RKO (cell line): ENCODE results near the gene CTNND2.

Source experiments
- DNase-seq: peaks from one replicate; pipeline ENCODE4 v3.0.0-alpha.2; 2016; ENCODE audit warnings: low spot score

Gene CTNND2

DNA sequence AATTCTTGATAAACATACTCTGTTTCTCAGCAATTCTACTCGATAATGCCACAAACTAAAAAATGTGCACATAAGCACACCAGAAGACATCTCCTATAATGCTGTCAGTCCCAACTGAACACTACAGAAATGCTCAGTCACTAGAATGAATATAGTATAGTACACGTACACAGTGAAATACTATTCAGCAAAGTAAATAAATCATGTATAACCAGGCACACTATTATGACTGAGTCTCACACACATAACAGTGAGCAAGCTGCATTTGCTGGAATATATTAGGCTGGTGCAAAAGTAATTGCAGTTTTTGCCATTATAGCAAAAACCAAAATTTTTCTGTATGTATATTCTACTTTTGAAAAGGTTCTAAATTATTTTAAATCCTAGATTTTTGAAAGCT, 310.2 kb downstream of the CTNND2 start:
- no peak for DNase-seq

DNA sequence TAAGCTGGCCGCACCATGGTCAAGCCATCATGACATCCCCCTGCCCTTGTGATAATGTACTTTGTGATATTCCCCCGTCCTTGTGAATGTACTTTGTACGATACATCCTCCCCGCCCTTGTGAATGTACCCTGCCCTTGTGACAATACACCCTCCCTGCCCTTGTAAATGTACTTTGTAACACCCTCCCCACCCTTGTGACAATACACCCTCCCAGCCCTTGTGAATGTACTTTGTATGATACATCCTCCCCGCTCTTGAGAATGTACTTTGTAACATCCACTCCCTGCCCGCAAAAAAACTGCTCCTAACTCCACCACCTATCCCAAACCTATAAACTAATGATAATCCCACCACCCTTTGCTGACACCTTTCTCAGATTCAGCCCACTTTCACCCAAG, 313.8 kb downstream of the CTNND2 start:
- DNase-seq = no peak

DNA sequence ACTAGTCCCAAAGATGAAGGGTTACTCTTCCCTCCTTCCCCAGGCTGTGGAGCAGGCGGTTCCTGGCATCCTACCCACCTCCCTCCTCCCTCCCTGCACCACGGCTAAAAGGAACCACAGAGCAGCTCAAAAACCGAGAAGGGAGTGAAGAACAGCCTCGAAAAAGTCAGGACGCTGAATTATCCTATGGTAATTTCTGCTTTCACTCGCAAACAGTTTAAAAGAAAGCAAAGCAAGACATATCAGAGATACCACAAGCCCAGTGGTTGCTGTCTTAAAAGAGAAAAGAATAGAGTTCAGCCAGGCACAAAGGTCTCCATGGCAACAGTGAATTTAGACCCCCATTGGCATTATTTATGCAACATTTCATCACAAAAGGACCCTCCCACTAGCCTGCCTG, 315.4 kb downstream of the CTNND2 start:
- no peak for DNase-seq

DNA sequence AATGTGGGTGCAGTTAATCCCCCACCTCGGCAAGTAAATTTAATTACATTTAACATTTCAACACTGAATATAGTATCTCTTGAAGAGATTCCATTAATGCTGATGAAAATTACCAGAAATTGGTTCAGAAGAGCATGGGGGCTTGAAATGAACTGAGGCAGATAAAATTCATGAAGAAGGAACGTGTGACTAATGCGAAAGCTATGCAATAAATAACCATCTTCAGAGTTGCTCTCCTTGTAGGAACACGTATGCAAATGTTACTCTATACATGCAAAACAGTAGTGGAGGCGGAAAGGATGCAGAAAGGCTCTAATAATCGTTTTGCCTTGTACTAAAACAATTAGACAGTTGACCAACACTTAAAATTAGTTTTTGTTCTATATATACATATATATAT, 320.2 kb downstream of the CTNND2 start:
- no peak for DNase-seq

DNA sequence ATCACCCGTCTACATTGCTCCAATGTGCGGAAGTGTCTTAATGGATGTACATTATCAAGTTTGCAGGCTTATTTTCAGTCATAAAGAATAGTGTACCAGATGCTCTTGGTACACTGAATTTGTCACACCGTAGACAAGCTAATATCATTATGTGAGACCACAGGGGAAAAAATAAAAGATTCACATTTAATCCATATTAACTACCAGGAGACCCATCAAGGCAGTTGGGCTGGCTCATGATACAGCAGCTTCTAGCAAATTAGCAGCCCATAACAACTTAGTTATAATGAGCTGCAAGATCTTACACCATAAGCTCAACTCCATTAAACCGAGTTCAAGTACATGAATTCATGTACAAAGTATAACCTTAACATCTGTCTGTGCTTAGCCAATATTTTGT, 324.9 kb downstream of the CTNND2 start:
- DNase-seq = no peak

DNA sequence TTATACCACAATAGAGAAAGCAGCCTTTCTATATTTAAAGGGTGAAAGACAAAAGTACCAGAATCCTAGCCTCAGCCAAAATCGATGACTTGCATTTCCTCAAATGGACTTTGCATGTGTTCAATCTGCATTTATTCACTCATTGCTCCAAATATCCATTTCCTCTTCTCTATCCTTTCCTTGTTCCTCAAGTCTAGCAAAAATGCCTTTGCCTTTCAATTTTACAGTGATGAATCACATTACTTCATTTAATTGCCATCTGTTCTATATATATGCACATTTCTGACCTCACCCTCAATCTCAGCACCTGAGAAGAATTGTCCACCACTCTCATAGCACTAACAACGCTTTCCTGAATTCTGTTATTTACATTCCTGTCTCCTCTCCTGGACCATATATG, 329.5 kb downstream of the CTNND2 start:
- no peak for DNase-seq

DNA sequence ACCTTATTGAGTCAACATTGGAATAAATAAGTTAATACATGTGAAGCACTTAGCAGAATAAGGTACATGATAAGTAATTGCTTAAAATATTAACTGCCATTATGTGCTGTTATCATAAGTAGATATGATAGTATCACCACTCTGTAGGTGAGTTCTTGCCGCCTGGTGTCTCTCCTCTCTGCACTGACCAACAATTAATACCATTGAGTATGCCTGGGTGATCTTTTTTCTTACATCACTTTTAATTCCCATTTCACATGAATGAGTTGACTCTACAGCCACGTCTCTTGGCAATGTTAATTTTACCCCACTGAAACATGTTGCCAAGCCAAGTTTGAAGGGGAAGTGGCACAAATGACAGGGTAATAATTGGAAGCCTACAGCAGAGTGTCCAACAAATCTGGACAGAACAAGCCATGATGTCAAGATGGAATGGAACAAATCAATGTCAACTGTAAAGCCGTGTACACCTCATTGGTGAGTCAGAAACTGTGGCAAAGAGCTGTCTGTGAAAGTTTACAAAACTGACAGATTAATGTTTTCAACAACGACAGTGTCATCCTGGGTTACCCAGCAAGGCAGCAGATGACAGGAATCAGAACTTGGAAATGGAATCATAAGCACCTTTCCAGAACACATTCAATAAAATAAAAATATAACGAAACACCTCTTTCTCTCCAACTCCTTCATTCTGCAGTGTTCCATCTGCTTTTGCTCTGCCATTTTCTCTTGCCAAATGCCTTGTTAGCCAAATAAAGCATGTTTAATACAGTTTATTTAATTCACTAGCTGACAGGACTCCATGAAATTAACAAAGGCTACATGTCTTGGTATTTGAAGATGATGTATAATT, 330.9 kb downstream of the CTNND2 start:
- DNase-seq = no peak

DNA sequence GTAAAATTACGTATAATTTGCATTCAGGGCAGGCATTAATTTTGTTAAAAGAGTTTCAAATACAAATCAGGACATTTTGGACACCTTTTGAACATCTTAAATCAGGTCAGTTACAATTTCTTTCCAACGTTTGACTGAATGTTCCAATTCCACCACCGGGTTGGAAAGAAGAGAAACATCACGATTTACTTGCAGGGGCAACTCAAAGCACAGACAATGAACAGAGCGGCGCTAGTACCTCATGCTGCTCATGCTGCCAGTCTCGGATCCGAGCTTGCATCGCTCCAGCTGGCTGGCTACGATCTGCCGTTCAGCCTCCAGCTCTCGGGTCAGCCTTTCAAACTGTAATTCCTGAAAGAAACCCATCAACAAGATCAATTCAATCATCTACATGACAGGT, 339.5 kb downstream of the CTNND2 start:
- DNase-seq = no peak

DNA sequence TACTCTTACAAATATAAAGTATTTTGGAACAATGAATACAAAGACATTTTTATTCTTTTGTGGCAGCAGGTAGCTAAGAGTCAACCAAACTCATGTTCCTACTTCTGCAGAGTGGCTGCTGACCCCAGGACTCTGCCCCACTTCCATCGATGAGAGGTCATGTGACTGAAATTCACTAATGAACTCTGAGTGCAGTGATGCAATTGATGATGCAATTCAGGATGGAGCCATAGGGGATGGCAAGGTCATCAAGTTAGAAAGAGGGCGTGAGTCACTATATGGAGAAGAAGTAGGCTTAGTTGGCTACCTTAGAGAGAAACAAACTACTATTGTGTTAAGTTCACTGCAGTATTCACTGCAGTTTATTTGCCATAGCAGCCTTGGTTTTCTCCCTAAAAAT, 340.4 kb downstream of the CTNND2 start:
- peak; percentile 22 for DNase-seq

DNA sequence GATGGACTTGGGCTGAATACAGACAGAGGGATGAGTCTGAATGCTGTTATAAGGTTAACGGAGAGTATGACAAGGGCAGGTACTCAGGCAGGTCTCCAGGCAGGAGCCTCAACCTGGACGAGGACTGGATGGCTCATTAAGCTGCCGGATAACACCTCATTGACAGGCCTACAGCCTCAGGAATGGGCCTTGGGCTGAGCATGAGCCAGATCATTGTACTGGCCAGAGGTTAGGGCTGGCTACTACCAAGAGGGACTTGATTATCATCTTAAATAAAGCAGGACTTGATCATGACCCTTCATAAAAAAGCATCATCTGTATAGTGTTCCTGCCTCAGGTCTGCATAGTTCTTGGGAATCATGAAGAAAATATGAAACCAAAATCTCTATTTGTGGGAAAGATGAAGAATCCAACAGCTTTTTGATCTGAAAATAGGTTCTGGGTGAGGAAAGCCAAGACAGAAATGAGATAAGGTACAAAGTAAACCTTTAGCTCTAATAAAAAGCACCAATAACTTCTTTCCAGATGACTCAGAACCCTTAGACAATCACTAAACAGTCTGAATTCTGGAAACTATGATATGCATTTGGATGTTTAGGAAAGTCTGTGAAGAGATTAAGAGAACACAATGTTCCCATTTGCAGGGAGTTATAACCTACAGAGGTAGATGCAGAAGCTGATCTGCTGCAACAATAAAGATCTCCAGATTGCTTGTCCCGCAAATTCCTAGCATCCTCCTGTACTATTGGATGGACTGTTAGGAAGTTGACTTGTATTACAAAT, 343.1 kb downstream of the CTNND2 start:
- no peak for DNase-seq

DNA sequence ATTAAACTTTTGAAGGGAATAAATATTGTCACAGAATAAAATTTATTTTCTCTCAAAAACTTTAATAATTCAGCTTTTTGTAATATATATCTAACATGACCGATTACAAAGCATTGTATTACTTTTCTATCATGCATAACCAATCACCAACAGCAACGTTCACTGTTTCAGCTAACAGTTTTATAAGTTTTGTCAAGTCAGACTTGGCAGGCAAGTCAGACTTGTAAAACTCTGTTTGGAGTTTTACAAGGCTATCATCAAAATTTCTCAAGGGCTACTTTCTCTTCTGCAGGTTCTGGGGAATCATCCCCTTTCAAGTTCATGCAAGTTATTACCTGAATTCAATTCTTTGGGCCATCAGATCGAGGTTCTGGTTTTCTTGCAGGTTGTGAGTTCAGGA, 347.2 kb downstream of the CTNND2 start:
- no peak for DNase-seq

DNA sequence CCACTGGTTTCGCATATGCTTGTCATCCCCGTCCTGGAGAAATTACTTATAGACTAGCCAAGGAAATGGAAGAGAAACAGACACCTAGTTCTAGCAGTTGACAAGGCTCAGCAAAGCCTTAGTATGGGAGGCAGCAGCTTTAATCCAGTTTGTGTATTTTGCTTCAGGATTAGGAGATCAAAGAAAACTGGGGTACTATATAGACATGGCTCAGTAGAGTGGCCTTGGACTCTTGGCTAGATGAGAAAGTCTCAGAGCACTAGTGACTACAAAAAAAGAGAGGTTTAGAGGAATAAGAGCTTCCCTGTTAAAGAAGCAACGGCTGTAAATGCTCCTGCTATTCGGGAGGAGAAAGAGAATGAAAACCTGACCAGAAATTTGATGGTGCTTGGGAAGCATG, 349.1 kb downstream of the CTNND2 start:
- DNase-seq = no peak

DNA sequence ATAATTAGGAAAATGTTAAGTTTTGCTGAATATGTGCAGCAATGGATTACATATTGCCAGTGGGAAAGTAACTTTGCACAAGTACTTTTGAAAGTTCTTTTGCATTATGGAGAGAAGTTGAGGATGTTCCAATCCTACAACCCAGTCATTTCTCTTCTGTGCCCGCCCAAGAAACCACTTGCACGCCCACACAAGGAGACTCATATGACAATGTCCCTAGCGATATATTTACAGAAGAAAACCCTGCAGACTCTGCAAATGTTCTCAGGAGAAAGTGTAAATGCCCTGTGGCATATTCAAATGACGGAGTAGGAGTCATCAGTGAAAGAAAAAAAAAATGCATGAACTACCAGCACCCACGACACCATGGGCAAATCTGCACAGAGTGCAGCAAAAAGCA, 356.5 kb downstream of the CTNND2 start:
- DNase-seq = no peak

DNA sequence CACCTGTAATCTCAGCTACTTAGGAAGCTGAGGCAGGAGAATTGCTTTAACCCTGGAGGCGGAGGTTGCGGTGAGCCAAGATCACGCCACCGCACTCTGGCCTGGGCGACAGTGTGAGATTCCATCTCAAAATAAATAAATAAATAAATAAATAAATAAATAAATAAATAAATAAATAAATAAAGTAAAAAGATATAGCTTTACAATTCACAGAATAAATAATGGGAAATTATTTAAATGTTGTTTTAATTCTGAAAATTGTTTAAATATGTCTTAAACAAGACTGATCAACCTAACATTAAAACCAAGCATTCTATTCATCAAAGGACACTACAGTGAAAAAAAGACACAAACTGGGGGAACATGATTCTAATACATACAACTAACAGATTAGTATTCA, 357.1 kb downstream of the CTNND2 start:
- DNase-seq = no peak

DNA sequence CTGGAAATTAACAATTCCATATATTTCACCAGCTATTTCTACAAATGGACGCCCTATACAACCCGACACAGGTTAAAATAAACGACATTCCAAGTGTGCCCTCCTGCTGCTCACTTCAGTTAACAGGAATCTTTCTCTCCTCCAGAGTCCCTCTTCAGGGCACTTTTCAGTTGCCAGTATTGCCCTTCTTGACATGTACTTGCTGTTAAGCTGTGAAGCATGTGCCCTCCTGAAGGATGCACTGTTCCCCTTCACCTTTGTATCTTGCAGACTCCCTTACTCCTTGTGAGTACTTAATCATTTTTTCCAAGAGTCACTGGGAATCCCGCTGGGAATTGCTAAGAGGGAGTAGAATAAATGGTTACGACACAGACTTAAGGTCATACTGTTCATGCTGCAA, 364.1 kb downstream of the CTNND2 start:
- no peak for DNase-seq

DNA sequence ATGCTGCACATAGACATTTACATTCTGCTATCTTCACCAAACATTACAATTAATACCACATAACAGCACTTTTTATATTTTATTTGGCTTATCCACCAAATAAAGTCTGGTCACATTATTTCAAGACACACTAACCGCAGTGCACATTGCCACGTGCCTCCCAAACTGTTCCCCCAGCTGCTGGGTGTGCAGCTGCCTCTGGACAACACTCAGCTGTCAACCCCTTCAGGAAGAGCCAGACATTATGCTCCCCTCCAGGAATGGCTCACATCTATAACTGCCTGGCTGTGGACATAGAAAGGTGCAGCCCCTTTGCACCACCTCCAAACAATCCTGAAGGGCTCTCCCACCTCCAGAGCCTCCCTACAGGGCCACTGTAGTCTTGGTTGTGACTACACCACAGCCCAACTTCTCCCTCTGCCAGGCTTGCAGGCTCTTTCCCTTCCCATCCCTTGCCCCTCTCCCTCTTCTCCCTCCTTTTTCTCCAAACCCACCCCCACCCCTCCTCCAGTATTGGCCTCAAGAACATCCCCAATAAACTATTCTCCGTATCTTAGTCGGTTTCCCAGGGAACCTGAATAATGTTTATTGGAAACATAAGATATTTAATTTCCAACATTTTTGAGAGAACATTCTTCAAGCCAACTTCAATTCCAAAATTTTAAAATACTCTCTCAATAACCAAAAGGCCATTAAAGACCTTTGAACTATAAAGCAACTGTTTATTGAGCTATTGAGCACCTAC, 372.3 kb downstream of the CTNND2 start:
- DNase-seq = no peak

DNA sequence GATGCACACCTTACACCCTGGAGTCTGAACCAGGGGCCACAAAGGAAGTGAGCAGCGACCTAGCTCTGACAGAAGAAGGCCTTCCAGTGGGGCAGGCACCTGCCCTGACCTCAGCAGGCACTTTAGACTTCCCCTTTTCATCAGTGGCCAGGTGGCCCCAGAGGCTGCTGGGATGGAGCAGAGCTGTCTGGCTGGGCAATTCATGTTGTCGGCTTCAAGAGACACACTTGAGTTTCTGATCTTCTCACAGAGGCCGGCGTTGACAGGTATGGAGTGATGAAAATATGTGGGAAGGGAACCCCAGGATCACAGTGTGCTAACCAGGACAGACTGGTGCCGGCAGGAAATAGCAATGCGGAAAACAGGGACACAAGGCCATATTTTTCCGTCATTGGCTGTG, 375.5 kb downstream of the CTNND2 start:
- no peak for DNase-seq

DNA sequence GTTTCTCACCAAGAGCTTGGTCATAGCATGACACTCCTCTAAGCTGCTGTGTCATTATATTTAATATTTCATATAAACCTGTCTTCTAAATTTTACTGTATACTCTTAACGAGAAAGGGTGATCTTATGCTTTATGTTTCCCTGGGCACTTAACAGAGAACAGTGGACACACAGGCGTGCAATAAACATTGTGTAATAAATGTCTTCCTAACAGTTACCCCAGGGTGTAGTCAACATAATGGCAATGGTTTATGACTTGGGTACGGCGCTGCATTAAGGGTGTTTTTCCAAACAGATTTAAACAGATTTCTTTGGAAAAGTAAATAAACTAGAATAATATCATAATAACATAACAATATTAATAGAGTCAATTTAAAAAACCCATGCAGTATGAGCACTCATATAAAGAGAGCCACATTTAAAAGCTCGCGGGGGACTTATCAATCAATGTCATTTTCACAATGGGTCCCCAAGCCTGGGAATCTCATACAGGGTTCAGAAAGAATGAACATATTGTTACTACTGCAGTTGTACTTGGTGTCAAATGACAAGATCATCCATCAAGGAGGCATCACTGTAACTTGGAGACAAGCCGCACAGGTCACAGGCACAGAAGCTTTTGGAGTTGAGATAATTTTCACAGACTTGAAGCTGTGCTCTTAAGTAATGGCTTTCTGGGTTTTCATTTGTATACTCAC, 376.4 kb downstream of the CTNND2 start:
- DNase-seq = no peak

DNA sequence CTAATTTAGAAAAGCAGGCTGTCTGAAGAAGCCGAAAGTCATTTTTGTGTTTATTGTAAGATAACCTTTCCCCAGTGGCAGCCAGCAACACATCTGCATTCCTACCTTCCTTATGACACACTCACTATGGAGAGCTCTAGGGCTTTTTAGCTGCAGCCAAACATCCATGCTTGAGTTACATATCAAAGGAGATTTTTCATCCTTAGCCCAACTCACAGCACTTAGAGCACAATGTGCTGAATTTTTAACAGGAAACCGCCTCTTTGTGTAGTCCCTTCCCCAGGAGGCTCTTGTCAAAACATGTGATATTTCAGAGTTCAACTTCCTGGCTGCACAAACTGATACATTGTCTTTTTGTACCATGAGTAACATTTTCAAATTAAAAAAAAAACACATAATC, 379.2 kb downstream of the CTNND2 start:
- no peak for DNase-seq

DNA sequence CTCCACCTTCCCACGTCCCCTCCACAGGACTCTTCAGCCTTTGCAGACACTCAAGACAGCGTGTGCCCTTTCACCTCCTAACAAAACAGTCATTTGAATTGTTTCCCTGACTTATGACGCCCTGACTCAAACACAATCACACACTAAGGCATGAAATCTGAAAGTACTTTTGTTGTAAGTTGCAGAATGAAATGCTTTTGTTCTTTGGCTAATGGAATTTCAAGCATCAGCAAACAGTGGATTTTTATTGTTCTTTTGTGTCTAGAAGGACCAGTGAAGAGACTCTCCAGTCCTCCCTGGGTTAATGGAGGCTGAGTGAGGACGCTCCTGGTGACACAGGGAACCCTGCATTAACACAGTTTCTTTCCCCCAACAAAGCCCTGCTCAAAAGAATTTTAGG, 380.1 kb downstream of the CTNND2 start:
- DNase-seq = no peak

DNA sequence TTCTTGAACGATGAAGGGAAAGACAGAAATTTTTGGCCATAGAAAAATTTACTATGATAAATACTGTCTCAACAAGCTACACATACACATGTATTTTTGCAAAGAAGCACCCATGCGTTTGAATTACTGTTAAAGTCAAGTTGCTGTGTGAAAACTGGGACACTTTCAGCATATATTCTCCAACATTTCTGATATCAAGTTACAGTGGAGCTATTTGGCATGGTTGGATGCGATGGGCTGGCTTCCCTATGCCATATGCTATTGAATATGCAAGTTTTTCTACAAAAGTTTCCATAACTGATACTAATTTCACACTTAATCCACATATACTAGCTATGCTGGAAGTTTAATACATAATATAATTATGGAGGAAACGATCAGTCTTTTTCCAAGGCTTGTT, 381.4 kb downstream of the CTNND2 start:
- DNase-seq = no peak

DNA sequence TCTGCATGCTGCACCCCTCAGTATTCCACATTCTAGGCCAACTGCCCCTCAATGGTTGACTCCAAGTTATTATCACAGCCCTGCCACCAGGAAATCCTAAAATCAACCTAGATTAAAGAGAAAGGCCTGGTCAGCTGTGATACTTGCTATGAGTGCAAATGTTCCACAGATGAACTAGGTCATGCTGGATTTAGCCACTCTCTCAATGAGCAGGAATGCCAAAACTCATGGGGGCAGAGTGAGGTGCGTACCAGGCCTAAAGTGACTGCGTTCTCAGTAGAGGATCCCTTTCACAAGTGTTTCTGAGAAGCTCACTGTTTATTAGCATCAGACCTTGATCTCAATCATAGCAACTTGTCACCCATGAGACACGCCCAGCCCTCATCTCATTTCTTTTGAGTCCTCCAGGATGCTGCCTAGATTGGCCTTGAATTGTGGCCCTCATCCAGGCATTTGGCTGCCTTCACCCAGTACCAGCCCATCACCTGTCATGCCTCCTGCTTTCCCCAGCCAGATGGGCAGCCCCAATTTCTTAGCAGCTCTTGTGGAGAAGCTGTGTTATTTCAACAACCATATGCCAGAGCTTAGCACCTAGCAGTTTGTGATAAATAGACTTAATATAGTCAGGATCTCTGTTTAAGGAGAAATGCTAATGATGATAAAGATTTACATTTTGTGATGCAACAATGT, 383.9 kb downstream of the CTNND2 start:
- DNase-seq = no peak
